HG02943 (cell line): Measurements from ENCODE around the gene GRIP2.

Experiments used
- ATAC-seq: cut with Tn5 transposase; IDR thresholded peaks from one replicate; pipeline ENCODE4 v1.9.1; 2021; ENCODE audit warnings: mild to moderate bottlenecking, low read depth, moderate library complexity; ENCODE audit not compliant: unreplicated experiment

GRIP2 gene

DNA sequence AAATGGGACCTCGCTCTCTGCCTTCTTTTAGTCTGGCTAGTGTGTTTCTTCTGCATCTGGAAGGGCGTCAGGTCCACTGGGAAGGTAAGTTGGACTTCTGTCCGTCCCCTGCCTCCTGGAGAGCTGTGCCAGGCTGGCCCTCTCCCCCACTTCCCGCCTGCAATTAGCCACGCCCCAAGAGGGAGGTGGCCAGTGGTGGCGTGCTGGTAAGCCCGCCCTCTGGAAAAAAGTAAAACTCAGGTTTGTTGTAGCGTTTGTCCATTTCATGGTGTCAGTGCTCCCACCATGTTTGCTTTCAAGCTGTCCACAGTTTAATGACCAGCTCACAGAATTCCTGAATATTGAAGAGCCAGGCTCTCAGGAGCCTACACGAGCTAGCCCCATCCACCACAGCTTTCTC, 82.1 kb downstream of the GRIP2 start:
- no peak for ATAC-seq

DNA sequence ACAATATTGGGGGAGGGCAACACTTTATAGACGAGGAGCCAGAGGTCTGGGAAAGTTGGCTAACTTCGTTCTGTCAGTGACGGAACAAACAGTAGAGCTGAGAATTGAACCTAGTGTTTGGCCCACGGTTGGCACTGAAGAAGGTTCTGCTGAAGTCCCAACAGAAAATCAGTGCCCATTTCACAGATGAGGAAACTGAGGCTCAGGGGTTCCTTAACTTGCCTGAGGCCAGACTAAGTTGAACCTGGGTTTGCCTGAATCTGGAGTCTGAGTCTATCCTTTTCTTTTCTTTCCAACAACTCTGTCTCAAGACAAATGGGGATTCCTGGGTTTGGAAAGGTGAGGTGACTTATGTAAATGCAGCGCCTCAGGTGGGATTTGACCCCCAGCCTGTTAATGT, 82.7 kb downstream of the GRIP2 start:
- ATAC-seq, result no peak

- no peak for ATAC-seq
Observed at GRCh38 chr3:14456794-14457193, 83.3 kb downstream of the GRIP2 start.

DNA sequence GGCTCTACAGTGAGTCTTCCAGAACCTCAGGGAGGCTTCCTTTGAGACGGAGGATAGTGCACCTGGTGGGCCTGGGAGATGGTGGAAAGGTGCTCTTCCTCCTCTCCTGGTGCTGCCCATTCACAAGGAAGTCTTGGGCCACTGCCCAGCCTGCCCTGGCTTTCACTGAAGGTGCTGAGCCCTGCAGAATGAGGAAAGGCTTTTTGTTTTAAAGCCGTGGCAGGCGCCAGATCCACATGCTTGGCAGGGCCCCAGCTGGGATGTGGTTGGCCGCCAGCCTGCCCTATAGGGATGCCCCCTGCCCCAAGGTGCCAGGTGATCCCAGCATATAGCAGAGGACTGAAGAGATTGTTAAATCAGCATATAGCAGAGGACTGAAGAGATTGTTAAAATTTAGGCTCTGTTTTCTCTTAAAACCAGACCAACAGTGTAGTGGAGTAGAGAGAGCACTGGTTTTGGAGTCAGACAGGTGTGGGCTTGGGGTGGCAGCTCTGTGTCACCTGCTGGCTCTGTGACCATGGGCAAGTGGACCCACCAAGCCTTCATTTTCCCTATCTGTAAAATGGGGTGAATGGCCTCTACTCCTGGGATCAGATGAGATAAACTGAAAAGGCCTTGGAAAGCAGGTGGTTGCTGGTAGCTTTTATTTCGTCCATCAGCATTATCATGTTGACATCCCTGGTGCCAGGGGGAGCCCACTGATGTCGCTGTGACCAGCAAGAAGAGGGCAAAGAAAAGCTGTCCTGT, 84.4 kb downstream of the GRIP2 start:
- ATAC-seq, result no peak

- no peak for ATAC-seq
Observed at GRCh38 chr3:14454639-14455310, 85.4 kb downstream of the GRIP2 start.

- ATAC-seq, result no peak
Observed at GRCh38 chr3:14453876-14454638, 86.1 kb downstream of the GRIP2 start.

DNA sequence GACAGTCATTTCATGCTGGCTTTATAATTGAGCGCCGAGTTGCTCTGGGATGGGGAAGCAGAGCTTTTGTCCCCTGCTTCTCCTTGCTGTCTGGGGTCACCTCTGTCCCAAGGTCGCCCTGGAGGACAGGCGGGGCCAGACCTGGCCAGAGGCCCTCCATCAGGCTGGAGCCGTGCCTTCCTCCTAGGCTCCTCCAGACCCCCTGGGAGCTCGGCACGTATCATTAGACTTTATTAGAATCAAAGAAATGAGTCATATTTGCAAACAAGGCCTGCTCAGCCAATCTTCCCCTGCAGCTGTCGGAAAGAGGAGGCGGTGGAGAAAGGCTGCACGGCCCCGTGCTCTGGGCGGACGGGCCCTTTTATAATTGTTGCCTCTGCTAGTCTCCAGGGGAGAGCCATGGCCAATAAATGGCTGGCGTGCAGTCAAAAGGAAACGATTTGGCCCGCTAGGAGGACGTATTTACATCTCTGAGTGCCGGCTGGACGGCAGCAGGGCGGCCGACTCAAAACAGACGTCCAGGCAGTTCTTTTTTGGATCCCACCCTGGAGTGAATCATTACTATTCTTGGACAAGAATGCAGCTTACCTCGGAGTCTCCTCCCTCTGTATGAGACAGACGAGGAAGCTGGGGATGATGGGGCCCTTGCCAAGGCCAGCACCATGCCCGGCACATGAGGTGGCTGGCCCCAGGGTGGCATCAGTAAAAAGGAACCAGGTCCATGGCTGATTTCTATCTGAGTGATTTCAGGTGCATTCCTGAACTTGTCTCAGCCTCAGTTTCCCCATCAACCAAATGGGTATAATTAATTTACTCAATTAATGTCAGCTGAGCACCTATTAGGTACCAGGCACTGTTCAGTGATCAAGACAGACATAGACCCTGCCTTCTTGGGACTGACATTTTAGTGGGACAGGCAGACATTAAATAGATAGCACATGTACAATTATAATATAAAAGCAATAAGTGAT, 87.1 kb downstream of the GRIP2 start:
- ATAC-seq, result no peak

- no peak for ATAC-seq
Observed at GRCh38 chr3:14451844-14452739, 88.0 kb downstream of the GRIP2 start.

DNA sequence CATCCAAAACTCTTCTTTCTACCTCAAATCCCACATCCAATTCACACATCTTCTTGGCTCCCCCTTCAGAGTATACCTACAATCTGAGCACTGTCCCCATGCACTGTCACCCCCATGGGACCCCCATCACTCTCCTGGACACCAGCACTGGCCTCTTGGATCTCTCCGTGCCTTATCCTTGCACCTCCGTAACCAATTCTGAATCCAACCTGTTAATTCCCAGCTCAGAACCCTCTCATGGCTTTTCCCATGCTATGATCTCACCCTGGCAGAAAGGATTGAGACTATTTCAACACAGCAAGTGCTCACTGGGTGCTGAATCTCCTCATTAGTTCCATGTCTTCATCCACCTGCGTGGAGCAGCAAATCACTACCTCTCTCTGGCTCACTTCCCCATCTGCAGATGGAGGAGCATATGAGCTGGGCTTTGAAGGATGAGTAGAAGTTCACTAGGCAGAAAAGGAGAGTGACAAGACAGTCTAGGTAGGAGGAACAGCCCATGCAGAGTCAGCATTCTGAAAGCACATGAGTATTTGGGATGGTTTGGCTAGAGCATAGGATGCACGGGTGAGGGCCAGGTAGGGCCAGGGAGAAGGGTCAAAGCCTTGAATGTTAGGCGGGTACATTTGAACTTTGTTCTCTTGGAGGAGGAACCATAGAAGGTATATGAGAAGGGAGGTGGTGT, 89.1 kb downstream of the GRIP2 start:
- no peak for ATAC-seq

- no peak for ATAC-seq
Observed at GRCh38 chr3:14450506-14450905, 89.6 kb downstream of the GRIP2 start.

- no peak for ATAC-seq
Observed at GRCh38 chr3:14448756-14449727, 91.1 kb downstream of the GRIP2 start.

- no peak for ATAC-seq
Observed at GRCh38 chr3:14448063-14448462, 92.1 kb downstream of the GRIP2 start.

GRCh38 chr3:14446988-14447570, 93.1 kb downstream of the GRIP2 start:
- ATAC-seq, result no peak

DNA sequence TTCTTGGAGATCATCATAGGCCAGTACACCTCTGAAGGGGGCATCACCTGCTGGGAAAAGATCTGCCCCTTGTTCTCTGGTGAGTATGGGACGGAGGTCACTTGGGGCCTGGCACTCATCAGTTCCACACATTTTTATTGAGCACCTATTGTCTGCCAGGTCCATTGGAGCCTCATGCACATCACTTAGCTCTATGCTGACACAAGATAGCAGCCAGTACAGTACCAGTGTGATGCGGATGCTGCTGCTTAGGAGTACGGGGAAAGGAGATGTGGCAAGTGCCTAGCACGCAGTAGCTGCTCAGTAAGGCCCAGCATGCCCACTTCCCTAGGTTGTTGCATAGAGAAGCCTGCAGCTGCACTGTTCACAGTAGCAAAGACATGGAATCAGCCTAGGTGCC, 94.4 kb downstream of the GRIP2 start:
- ATAC-seq, result no peak

DNA sequence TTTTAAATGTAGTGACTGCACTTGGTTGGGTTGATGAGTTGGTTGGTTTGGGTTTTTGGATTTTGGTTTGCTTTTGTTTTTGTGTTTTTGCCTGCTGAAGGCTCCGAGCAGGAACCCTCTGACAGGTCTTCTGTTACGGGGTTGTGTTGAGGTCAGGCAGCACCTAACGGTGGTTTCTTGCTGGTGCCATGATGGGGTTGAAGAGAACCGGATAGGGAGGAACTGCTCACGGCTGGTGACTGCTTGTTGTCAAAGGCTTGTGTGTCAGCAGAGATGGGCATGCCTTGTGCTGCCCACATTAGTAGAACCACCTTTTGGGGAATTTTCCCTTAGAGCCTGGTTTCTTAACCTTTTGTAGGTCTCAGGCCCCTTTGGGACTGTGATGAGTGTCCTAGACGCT, 95.8 kb downstream of the GRIP2 start:
- no peak for ATAC-seq

- ATAC-seq, result no peak
Observed at GRCh38 chr3:14441920-14442300, 98.2 kb downstream of the GRIP2 start.

DNA sequence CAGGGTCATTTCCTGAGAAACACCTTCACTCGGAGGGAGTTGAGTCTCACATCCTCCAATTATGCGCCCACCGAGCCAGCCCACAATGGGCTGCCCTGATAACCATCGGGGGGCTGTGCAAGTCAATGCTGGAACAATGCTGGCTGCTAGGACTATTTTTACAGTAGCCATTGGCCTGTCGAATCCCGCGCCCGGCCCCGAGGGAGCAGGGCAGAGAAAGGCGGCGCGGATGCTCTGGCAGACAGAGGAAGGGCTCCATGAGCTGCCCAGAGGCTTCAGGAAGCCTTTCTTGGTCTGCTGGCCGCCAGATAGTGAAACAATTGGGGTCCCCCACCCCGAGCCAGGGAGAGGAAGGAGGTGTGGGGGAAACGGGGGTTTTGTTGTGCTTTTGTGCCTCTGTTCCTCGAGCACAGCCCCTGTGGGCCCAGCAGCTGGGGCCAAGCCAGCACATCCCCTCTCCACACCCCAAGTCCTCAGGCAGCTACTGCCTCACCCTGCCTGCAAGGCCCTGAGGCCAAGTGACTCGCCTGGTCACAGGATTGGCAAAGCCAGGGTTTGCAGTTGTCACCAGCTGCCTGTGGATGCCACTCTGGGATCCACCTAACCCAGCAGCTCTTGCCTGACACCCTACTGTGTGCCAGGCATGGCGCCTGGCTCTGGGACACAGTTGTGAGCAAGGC, 98.8 kb downstream of the GRIP2 start:
- ATAC-seq, result no peak
